Activated naive CD4-positive, alpha-beta T cell treated with Interleukin-2 at 50 U/mL for 16 hours (primary cell): Measurements from ENCODE around the gene CRMP1.

ENCODE experiments used
- DNase-seq: peaks from one replicate; pipeline ENCODE4 v3.0.0-alpha.2; 2020

Gene CRMP1

GRCh38 chr4:5893004-5893580 lies at the start of gene CRMP1:
Gene CRMP1, minus strand, starts transcription at chr4:5893086. Its CDS starts 117 bp downstream, at chr4:5892969.
- no peak for DNase-seq

DNA sequence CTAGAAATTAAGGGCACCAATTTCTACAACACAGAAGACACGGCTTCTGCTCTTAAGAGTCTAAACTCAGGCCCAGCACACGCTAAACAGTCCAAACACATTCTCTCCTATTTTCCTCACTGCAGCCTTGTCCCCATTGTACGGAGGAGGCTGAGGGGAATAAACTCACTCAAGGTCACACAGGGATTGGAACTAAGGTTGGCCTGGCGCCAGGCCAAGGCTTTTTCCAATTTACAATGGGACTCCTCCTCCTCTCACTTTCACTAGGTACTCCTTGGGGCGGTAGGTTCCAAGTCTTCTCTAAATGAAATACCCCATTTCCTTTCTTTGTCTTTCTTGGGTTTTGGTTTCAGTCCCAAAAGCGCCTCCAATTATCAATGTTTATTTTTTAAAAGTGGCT lies 48.7 kb upstream of the CRMP1 start:
- DNase-seq = no peak

- no peak for DNase-seq
Measured at GRCh38 chr4:5940470-5941203, 47.8 kb upstream of the CRMP1 start.

GRCh38 chr4:5933996-5934831 lies 41.3 kb upstream of the CRMP1 start:
- DNase-seq = no peak

GRCh38 chr4:5933116-5933515 lies 40.2 kb upstream of the CRMP1 start:
- no peak for DNase-seq

DNA sequence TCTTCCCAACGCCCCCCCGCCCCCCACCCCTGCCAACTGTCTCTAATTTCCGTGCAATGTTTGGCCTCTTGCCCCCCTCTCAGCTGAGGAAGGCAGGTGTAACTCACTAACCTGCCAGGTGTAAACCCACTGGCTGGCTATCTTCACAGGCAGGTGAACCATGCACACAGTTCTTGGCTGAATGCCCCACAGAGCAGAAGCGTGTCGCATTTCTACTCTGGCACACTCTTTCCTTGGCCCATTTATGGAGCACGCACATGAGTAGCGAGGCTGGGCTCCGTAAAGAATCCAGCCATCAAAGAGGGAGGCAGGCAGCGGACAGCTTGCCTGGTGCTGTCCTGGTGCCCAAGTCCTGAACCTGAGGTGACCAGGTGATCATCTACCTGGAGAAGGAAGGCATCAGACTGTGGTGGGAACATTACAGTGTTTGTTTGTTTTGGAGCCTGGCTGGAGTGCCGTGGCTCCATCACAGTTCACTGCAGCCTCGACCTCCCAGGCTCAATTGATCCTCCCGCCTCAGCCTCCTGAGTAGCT lies 39.2 kb upstream of the CRMP1 start:
- DNase-seq = no peak

GRCh38 chr4:5931526-5931925 lies 38.6 kb upstream of the CRMP1 start:
- no peak for DNase-seq

- no peak for DNase-seq
Measured at GRCh38 chr4:5930876-5931275, 38.0 kb upstream of the CRMP1 start.

GRCh38 chr4:5930456-5930855 lies 37.6 kb upstream of the CRMP1 start:
- DNase-seq = no peak

DNA sequence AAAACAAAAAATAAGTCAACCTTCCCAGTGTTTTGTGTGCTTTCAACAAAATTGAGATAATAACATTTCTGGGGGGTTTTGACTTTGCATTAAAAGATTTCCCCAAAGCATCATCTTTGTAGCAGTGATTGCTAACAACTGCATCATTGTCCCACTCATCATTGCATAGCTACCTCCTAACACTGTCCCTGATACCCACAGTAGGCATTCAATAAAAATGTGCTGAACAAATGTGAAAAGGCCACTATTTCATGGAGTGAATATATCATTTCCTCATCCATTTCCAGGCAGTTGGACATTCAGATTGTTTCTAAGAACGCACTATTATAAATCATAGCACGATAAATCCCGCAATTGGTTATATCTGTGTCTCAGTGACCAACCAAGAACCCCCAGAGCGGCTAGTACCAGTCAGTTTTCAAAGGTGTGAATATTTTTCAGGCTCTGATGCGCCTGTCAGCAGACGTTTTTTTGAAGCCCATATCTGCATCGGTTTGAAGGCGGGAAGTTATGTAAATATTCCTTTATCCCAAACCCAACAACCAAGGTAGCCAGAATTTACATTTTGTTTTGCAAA lies 36.0 kb upstream of the CRMP1 start:
- no peak for DNase-seq

- no peak for DNase-seq
Measured at GRCh38 chr4:5928274-5928673, 35.4 kb upstream of the CRMP1 start.

GRCh38 chr4:5927747-5928146 lies 34.9 kb upstream of the CRMP1 start:
- no peak for DNase-seq

DNA sequence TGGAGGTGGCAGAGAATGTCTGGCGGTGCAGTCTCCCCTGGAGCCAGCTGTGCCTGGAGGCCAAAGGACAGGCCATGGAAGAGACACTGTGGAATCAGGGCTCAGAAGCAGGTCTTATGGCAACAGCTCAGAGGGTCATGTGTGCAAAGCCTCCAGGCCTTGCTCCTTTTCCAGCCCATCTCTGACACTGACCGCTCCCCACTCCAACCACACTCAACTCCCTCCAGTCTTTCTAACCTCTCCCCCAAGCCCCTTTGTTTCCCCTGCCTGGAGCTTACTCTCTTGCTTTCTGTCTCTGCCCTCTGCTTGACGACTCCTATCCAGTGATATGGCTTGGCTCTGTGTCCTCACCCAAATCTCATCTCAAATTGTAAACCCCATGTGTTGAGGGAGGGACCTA lies 34.2 kb upstream of the CRMP1 start:
- DNase-seq = no peak

GRCh38 chr4:5926598-5926997 lies 33.7 kb upstream of the CRMP1 start:
- no peak for DNase-seq

DNA sequence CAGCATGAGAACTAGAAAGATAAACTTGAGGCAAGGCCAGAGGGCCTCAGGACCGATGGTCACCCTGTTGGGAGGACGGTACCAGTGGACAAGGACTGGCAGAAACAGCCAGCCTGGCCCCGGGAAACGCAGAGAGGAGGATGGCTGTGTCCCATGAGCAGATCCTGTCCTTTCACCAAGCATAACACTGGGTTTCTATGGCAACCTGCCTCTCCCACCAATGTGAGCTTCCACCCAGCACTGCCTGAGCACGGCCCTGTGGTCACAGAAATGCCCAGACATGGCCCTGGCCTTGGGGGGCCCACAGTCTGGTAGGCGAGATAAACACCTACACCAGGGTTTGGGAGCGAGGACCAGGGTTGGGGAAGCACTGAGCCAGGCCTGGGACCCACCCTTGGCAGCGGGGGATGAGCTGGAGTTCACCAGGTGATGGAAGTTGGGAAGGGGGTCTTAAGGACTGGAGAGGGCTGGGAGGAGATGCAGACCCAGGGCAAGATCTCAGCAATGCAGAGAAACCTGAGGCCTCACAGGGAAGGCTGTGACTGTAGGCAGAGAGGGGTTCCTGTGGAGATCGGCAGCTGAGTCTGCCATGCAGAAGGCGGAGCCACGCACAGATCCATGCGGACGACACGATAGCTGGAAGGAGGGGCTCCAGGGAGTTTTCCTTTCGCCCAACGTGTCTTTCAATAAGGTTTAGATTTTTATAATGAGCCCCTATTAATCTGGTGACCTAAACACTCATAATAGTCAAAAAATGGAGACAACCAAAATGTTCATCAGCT lies 32.7 kb upstream of the CRMP1 start:
- no peak for DNase-seq

GRCh38 chr4:5924461-5925125 lies 31.7 kb upstream of the CRMP1 start:
- no peak for DNase-seq

- DNase-seq = no peak
Measured at GRCh38 chr4:5923376-5923775, 30.5 kb upstream of the CRMP1 start.

DNA sequence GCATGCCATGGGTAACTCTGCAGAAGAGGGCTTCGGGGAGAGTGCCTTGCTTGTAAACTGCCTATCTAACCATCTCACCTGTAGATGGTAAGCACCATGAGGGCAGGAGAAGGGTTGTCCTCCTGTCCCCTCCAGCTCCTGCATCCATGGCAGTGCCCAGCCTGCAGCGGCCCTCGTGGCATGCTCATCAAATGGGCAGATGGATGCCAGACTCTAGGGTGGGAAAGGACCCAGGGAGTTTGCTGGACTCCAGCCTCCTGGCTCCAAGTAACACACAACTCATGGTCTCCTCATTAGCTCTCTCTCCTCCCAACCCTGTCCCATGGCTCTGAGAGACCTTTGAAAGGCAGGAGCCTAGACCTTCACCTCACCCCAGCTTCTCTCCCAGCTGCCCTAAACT lies 29.7 kb upstream of the CRMP1 start:
- DNase-seq = no peak

GRCh38 chr4:5921981-5922380 lies 29.1 kb upstream of the CRMP1 start:
- no peak for DNase-seq

DNA sequence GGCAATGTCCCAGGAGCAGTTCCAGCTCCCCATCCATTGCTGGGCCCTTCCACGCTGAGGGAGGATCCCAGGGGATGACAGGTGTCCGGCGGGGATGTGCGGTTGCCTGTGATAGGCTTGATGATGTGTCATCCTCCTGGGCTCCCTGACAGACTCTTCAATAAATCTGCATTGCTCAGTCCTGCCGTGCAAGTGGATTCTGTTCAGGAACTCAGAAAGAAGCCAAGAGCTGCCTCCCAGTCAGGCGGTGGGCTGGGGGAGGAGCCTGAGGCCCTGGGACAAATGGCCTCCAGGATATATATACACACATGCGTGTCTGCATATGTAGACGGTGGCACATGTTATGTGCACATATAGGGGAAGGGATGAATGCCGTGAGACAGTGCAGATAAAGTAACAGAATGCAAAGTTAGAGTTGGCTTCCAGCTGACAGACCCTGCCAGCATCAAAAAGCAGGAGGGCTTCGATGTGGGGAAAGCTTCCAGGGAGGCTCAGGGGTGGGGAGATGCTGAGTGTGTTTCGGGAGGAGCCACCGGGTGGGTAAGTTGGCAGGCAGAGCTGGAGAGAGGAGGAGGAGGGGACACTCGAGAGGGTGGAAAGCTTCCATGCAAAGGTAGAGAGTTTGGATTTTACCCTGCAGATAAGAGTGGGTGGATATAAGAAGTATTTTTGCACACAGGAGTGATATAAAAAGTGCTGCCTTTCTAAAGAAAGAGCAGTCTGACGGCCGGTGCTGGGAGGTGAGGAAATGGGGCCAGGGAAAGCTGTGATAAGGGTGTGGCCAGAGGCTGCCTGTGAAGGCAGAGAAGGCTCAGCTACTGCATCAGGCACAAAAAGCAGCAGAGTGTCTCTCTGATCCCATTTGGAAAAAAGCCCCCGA lies 28.5 kb upstream of the CRMP1 start:
- no peak for DNase-seq

DNA sequence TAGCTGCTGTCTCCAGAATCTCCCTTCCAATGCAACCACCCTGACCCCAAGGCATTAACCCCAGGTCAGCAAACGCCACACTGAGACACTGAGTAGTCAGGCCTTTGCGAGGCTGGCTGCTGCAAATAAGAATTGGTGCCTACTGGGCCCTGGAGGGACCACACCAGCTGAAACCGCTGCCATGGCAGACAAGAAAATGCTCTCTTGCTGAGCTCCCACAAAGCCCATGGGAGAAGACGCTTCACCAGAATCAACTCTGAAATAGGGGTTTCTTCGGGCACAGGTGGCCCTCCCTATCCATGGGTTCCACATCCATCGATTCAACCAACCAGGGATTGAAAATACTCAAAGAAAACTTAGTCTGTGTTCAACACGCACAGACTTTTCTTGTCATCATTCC lies 26.7 kb upstream of the CRMP1 start:
- no peak for DNase-seq
